Ectodermal cell (in vitro differentiated cells): ENCODE data around the gene SRPX2.

ENCODE experiments used
- H3K27ac ChIP-seq: 2 replicates; pipeline ENCODE4 v1.7.0; 2013; ENCODE audit warnings: mild to moderate bottlenecking, low read depth, low read length; ENCODE audit not compliant: insufficient read depth, poor library complexity, severe bottlenecking
- H3K27me3 ChIP-seq: 2 replicates; pipeline ENCODE4 v1.7.0; 2013; ENCODE audit warnings: mild to moderate bottlenecking, low read length; ENCODE audit not compliant: insufficient read depth, control insufficient read depth, poor library complexity, severe bottlenecking
- H3K36me3 ChIP-seq: one replicate; pipeline ENCODE4 v1.7.0; 2013; ENCODE audit warnings: low read length; ENCODE audit not compliant: control insufficient read depth, insufficient read depth
- H3K4me1 ChIP-seq: one replicate; pipeline ENCODE4 v1.7.0; 2013; ENCODE audit warnings: low read length; ENCODE audit not compliant: control insufficient read depth, insufficient read depth
- H3K4me3 ChIP-seq: 2 replicates; pipeline ENCODE4 v1.7.0; 2013; ENCODE audit warnings: low read depth, low read length, control low read depth; ENCODE audit not compliant: insufficient read depth
- H3K9me3 ChIP-seq: 2 replicates; pipeline ENCODE4 v1.7.0; 2013; ENCODE audit warnings: mild to moderate bottlenecking, low read length, moderate library complexity; ENCODE audit not compliant: control insufficient read depth
- WGBS, 2 experiments: methylation state at CpG; one replicate each; pipeline ENCODE4 v1.1.7; 2013; ENCODE audit warnings: missing lambda C conversion rate in 2 of 2; 5-methylcytosine and 5-hydroxymethylcytosine counted together

SRPX2 gene

DNA sequence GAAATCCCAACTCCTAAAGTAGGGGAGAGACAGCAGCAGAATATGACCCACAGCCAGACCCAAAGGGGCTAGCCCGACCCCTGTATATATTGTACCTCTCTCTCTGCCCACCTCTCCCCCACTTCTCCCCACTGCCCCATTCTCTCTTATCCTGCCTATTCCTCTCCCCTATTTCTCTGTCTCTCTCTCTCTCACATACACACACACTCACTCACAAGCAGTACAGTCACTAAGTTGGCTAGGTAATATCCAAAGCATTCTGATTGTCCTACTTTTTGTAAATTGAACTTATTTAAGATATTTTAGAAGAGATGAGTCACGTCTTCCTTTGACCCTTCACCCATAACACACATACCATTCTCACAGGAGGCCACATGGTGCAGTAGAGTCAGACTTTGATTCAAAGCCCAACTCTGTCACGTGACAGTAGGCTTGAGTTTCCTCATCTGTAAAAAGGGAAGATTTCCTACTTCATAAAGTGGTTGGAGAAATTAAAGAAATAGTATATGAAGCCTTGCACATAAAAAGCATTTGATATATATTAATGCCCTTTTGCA, 29.5 kb downstream of the SRPX2 start:
- Histone ChIP-seq H3K36me3 (no peaks in the 10 kb centered on the region), H3K9me3 (no peaks in the 10 kb centered on the region), H3K4me3 (no peak overlapping the region), H3K27me3 (no peaks in the 10 kb centered on the region), H3K27ac (no peak overlapping the region), H3K4me1 (no peaks in the 10 kb centered on the region)
- WGBS, 2 experiments, result 86 to 90% methylated on average over 1 to 2 of the region's 3 CpGs

DNA sequence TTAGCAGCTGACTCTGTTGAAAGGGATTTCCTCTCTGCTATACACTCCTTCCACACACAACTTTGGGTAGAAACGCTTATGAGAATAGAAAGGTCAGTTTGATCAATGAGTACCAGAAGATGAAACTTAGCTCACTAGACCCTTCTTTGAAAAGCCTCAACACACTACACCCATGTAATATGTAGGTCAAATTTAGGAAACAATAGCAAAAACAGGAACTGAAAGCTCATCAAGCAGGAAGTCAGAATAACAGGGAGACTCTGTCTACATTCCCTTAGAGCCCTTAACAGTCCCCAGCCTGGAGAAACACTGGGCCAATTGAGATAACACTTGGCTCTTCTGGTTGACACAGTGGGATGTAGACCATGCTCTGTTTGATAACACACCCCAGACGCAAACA, 30.7 kb downstream of the SRPX2 start:
- Histone ChIP-seq H3K36me3 (no peaks in the 10 kb centered on the region), H3K4me1 (no peaks in the 10 kb centered on the region), H3K4me3 (no peak overlapping the region), H3K27me3 (no peaks in the 10 kb centered on the region), H3K27ac (no peak overlapping the region), H3K9me3 (no peaks in the 10 kb centered on the region)
- WGBS, 2 experiments, result 100% methylated on average over 2 of the region's 2 CpGs

DNA sequence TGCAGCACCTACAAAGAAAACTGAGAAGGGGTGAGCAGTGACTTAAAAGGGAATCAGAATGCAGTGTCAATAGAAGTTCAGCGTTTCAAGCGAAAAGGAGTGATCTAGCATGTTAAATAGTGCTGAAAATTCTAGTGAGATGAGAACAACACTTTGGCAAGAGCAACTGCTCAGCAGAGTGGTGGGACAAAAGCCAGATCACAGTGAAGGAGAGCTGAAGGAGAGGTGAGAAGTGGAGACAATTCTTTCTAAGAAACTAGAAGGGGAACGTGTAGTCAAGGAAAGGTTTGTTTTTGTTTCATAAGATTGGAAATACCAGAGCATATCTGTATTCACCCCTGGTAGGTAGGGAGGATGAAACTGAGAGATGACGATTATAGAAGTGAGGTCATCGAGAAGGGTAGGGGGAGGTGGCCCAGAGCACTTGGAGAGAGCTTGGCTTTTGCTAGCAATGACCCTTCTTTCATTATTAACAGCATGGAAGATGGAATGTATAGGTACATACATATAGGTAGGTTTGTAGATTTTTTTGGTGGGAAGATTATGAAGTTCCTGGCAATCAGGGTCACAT, 33.7 kb downstream of the SRPX2 start:
- H3K27ac ChIP-seq, result no peak overlapping the region
- H3K27me3 ChIP-seq, result no peaks in the 10 kb centered on the region
- 79 to 91% methylated on average over 5 of the region's 5 CpGs for WGBS, 2 experiments
- H3K36me3 ChIP-seq, result no peaks in the 10 kb centered on the region
- H3K4me1 ChIP-seq, result no peaks in the 10 kb centered on the region
- H3K4me3 ChIP-seq, result no peak overlapping the region
- H3K9me3 ChIP-seq, result no peaks in the 10 kb centered on the region

DNA sequence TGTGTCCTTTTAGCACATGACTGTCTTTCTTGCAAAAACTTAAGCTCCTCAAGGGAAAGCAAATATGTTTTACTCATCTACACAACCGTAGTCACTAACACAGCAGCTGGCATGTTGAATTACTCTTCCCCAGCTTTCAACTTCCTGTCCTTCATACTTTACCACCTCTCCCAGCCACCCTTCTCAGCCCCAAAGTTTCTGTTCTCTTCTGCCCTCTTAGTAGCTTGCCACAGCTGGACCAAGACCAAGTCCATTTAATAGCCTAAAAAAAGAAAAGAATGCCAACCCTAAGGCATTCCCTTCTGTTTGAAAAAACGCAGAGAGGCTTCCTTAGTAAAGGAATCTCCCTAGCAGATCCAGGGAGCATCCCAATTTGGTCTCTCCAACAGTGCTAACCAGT, 36.8 kb downstream of the SRPX2 start:
- Histone ChIP-seq H3K27me3 (no peaks in the 10 kb centered on the region), H3K4me1 (no peaks in the 10 kb centered on the region), H3K9me3 (no peaks in the 10 kb centered on the region), H3K4me3 (no peak overlapping the region), H3K27ac (no peak overlapping the region), H3K36me3 (no peaks in the 10 kb centered on the region)
- WGBS, 2 experiments, result 75 to 91% methylated on average over 2 of the region's 2 CpGs

DNA sequence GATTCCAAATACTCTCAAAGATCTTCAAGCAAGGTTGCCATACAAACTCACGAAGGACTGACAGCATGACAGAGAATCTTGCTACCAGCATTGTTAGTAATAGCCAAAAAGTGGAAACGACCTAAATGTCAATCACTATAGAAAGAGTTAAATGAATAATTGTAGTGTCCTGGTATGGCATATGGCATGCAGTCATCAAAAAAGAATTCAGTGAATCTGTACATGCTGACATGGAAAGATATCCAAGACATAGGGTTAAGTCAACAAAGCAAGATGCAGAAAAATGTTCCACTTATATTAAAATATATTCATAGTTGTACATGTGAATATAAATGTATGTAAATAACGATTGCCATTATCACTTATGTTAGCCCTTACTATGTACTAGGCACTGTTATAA, 37.6 kb downstream of the SRPX2 start:
- no peaks in the 10 kb centered on the region for H3K4me1 ChIP-seq
- no peaks in the 10 kb centered on the region for H3K9me3 ChIP-seq

DNA sequence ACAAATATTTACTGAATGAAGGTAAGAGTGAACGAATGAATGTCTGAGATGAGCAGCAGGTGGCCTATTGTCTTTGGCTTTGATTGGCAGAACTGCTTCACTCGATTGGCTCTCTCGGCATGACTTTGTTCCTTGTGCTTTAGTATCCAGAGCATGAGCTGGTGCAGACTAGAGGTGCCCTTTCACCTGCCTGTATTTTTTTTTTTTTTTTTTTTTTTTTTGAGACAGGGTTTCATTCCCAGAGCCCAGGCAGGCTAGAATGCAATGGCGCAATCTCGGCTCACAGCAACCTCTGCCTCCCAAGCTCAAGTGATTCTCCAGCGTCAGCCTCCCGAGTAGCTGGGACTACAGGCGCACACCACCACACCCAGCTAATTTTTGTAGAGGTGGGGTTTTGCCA, 38.9 kb downstream of the SRPX2 start:
- WGBS, 2 experiments, result 76 to 85% methylated on average over 8 of the region's 8 CpGs
- Histone ChIP-seq H3K9me3 (no peaks in the 10 kb centered on the region), H3K4me1 (no peaks in the 10 kb centered on the region), H3K4me3 (no peak overlapping the region), H3K27ac (no peak overlapping the region), H3K27me3 (no peaks in the 10 kb centered on the region), H3K36me3 (no peaks in the 10 kb centered on the region)

More for the DNA sequence above, 37.6 kb downstream of the SRPX2 start:
- Histone ChIP-seq H3K4me3 (no peak overlapping the region), H3K36me3 (no peaks in the 10 kb centered on the region), H3K27ac (no peak overlapping the region), H3K27me3 (no peaks in the 10 kb centered on the region)
- 97 to 100% methylated on average over 2 of the region's 3 CpGs for WGBS, 2 experiments

DNA sequence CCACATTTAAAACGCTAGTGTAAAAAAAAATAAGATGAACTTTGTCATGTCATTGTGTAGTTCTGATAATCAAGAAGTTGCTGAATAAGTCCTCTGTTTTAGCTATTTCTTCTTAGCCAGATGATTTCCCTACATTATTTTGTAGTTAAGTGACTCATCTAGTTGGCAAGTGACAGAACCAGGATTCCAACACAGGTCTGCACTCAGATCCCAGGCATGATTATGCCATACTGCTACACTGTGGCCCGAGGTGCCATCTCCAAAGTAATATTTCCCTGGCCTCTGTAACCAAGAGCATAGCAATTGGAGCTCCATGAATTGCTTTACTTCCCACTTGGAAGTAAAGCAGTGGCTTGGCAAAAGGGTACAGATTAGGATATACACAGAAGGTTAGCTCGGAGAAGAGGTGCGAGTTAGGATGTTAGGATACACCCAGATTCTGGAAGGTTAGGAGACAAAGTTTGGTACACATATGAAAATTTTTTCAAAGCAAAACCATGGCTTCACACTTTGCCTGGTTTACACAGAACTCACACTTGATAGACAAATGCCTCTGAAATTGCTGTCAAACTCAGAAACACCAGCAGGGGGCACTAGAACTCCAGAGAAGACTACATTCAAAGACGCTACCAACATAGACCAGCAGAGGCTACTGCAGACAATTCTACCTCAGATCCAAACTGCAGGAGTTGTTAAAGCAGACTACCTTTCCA, 41.4 kb downstream of the SRPX2 start:
- H3K27ac ChIP-seq, result no peak overlapping the region
- WGBS, 2 experiments, result 5 to 8% methylated on average over 4 of the region's 5 CpGs
- no peak overlapping the region for H3K4me3 ChIP-seq

DNA sequence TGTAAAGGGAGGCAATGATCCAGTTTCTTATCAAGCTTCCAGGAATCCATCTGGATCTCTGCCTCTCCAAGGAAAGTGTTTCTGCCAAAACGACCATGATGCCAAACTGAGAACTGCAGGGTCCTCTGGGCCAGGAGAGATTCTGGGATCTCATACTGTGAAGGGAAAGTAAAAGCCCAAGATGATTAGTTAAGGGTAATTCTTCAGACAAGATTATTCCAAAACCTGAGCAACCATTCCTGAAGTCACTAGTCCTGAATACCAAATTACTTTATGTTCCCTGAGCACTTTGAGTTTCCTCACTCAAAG, 42.0 kb downstream of the SRPX2 start:
- no peaks in the 10 kb centered on the region for H3K4me1 ChIP-seq
- no peak overlapping the region for H3K27ac ChIP-seq
- H3K4me3 ChIP-seq, result no peak overlapping the region
- no peaks in the 10 kb centered on the region for H3K9me3 ChIP-seq
- H3K27me3 ChIP-seq, result no peaks in the 10 kb centered on the region
- H3K36me3 ChIP-seq, result no peaks in the 10 kb centered on the region
- WGBS, 2 experiments, result 0 to 18% methylated on average over 1 of the region's 1 CpG

More for the DNA sequence above, 41.4 kb downstream of the SRPX2 start:
- Histone ChIP-seq H3K27me3 (no peaks in the 10 kb centered on the region), H3K36me3 (no peaks in the 10 kb centered on the region), H3K4me1 (no peaks in the 10 kb centered on the region), H3K9me3 (no peaks in the 10 kb centered on the region)

DNA sequence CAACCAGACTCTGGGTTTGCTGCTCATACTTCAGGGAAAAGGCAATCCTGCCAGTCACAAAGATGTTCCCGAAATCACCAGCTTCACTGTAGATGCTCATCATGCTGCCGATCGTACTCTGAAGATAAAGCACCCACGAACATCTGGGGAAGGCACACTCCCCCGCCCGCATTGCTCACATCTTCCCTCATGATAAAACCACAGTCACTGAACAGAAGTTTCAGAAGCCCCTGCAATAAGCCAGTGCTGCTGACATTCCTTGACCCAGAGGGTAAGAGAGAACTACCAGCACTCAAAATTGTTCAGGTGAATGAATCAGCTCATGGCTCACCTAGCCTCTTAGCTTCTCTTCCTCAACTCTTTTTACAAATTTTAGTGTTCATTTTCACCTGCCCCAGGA, 43.1 kb downstream of the SRPX2 start:
- Histone ChIP-seq H3K4me3 (no peak overlapping the region), H3K27me3 (no peaks in the 10 kb centered on the region)
- 92 to 94% methylated on average over 6 of the region's 6 CpGs for WGBS, 2 experiments

DNA sequence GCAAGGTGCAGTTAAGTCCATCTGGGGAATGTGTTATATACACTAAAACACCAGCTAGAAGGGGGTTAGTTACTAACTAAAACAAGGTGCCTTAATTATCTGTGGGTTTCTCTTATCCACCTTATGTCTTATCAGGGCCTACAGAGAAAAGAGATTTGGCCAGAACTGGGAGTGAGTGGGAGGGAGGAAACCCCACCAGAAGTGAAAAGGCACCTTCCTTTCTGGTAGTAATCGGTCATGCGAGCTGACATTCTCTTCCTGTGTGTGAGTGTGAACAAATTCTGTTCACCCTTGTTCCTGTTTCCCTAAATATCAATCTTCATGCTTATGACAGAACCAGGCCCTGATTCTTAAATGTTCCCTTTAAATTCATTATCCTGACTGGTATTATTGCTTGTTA, 43.5 kb downstream of the SRPX2 start:
- no peaks in the 10 kb centered on the region for H3K4me1 ChIP-seq
- no peak overlapping the region for H3K4me3 ChIP-seq
- H3K9me3 ChIP-seq, result no peaks in the 10 kb centered on the region
- H3K36me3 ChIP-seq, result no peaks in the 10 kb centered on the region
- no peak overlapping the region for H3K27ac ChIP-seq
- no peaks in the 10 kb centered on the region for H3K27me3 ChIP-seq
- 83 to 92% methylated on average over 2 of the region's 2 CpGs for WGBS, 2 experiments

More for the DNA sequence above, 43.1 kb downstream of the SRPX2 start:
- H3K4me1 ChIP-seq, result no peaks in the 10 kb centered on the region
- H3K9me3 ChIP-seq, result no peaks in the 10 kb centered on the region
- no peak overlapping the region for H3K27ac ChIP-seq
- no peaks in the 10 kb centered on the region for H3K36me3 ChIP-seq
